ENCODE results near the gene SLC38A8.

- TF ChIP-seq CTCF (IDR thresholded peaks at IDR 0.05): no peak
- no peak for TF ChIP-seq POLR2A (IDR thresholded peaks at IDR 0.05)
Measured at GRCh38 chr16:84082110-84082509, 39.5 kb upstream of the SLC38A8 start.
